Neuron (in vitro differentiated cells): ENCODE results near the gene RAD21L1.

Source experiments
- H2AFZ ChIP-seq: one replicate; pipeline ENCODE4 v1.6.1; 2013; ENCODE audit warnings: low read depth, mild to moderate bottlenecking, inconsistent platforms, low read length, moderate library complexity
- H3K27me3 ChIP-seq: one replicate; pipeline ENCODE4 v1.6.1; 2013; ENCODE audit warnings: low read length; ENCODE audit not compliant: insufficient read depth
- H3K36me3 ChIP-seq: one replicate; pipeline ENCODE4 v1.6.1; 2013; ENCODE audit warnings: low read length; ENCODE audit not compliant: insufficient read depth
- H3K4me1 ChIP-seq: one replicate; pipeline ENCODE4 v1.6.1; 2013; ENCODE audit warnings: low read length; ENCODE audit not compliant: insufficient read depth
- H3K4me3 ChIP-seq: 2 replicates; pipeline ENCODE4 v1.5.1; 2013; ENCODE audit warnings: mild to moderate bottlenecking, low read length, moderate library complexity
- H3K9me3 ChIP-seq: one replicate; pipeline ENCODE4 v1.6.1; 2013; ENCODE audit warnings: low read length

The RAD21L1 gene

GRCh38 chr20:1187605-1188171 is 38.2 kb upstream of the RAD21L1 start:
- H3K36me3 ChIP-seq: no peaks in the 10 kb centered on the region
- peaks cover 3% of the 10 kb centered on the region for H3K9me3 ChIP-seq
- H3K27me3 ChIP-seq: no peaks in the 10 kb centered on the region
- H2AFZ ChIP-seq: no peak overlapping the region
- H3K4me1 ChIP-seq: peaks cover 15% of the 10 kb centered on the region
- no peak overlapping the region for H3K4me3 ChIP-seq

- H2AFZ ChIP-seq: no peak overlapping the region
- no peaks in the 10 kb centered on the region for H3K27me3 ChIP-seq
- no peaks in the 10 kb centered on the region for H3K36me3 ChIP-seq
- peaks cover 3% of the 10 kb centered on the region for H3K9me3 ChIP-seq
- no peak overlapping the region for H3K4me3 ChIP-seq
- peaks cover 15% of the 10 kb centered on the region for H3K4me1 ChIP-seq
These were observed 37.5 kb upstream of the RAD21L1 start for GRCh38 chr20:1188347-1188746.

GRCh38 chr20:1189827-1190226 is 36.0 kb upstream of the RAD21L1 start:
- no peak overlapping the region for H3K4me3 ChIP-seq
- H3K27me3 ChIP-seq: peaks cover 4% of the 10 kb centered on the region
- H3K9me3 ChIP-seq: peaks cover 3% of the 10 kb centered on the region
- H2AFZ ChIP-seq: no peak overlapping the region
- peaks cover 11% of the 10 kb centered on the region for H3K4me1 ChIP-seq
- H3K36me3 ChIP-seq: no peaks in the 10 kb centered on the region

GRCh38 chr20:1190847-1191246 is 35.0 kb upstream of the RAD21L1 start:
- Histone ChIP-seq H3K9me3 (peaks cover 3% of the 10 kb centered on the region), H3K36me3 (no peaks in the 10 kb centered on the region), H3K27me3 (peaks cover 4% of the 10 kb centered on the region), H2AFZ (no peak overlapping the region), H3K4me3 (no peak overlapping the region), H3K4me1 (peaks cover 11% of the 10 kb centered on the region)

- Histone ChIP-seq H2AFZ (no peak overlapping the region), H3K4me1 (peaks cover 11% of the 10 kb centered on the region), H3K4me3 (no peak overlapping the region), H3K9me3 (peaks cover 3% of the 10 kb centered on the region), H3K27me3 (peaks cover 4% of the 10 kb centered on the region), H3K36me3 (no peaks in the 10 kb centered on the region)
These were observed 34.5 kb upstream of the RAD21L1 start for GRCh38 chr20:1191299-1191698.

GRCh38 chr20:1195226-1195625 is 30.6 kb upstream of the RAD21L1 start:
- Histone ChIP-seq H3K4me3 (no peak overlapping the region), H3K36me3 (no peaks in the 10 kb centered on the region), H2AFZ (no peak overlapping the region), H3K9me3 (no peaks in the 10 kb centered on the region), H3K27me3 (peaks cover 4% of the 10 kb centered on the region), H3K4me1 (no peaks in the 10 kb centered on the region)

- Histone ChIP-seq H3K4me3 (no peak overlapping the region), H2AFZ (no peak overlapping the region), H3K36me3 (no peaks in the 10 kb centered on the region), H3K27me3 (peaks cover 4% of the 10 kb centered on the region), H3K4me1 (no peaks in the 10 kb centered on the region), H3K9me3 (no peaks in the 10 kb centered on the region)
These were observed 29.2 kb upstream of the RAD21L1 start for GRCh38 chr20:1196634-1197033.

GRCh38 chr20:1197801-1198200 is 28.0 kb upstream of the RAD21L1 start:
- Histone ChIP-seq H3K36me3 (no peaks in the 10 kb centered on the region), H3K4me1 (no peaks in the 10 kb centered on the region), H2AFZ (no peak overlapping the region), H3K4me3 (no peak overlapping the region), H3K9me3 (no peaks in the 10 kb centered on the region), H3K27me3 (peaks cover 4% of the 10 kb centered on the region)

- Histone ChIP-seq H3K4me3 (no peak overlapping the region), H3K36me3 (no peaks in the 10 kb centered on the region), H2AFZ (no peak overlapping the region), H3K27me3 (peaks cover 4% of the 10 kb centered on the region), H3K9me3 (no peaks in the 10 kb centered on the region), H3K4me1 (no peaks in the 10 kb centered on the region)
These were observed 27.1 kb upstream of the RAD21L1 start for GRCh38 chr20:1198751-1199150.

- Histone ChIP-seq H3K36me3 (no peaks in the 10 kb centered on the region), H3K4me3 (no peak overlapping the region), H2AFZ (no peak overlapping the region), H3K9me3 (no peaks in the 10 kb centered on the region), H3K4me1 (no peaks in the 10 kb centered on the region), H3K27me3 (peaks cover 10% of the 10 kb centered on the region)
These were observed 26.5 kb upstream of the RAD21L1 start for GRCh38 chr20:1199212-1199873.

- H3K36me3 ChIP-seq: no peaks in the 10 kb centered on the region
- no peaks in the 10 kb centered on the region for H3K9me3 ChIP-seq
- no peak overlapping the region for H2AFZ ChIP-seq
- peaks cover 6% of the 10 kb centered on the region for H3K27me3 ChIP-seq
- H3K4me1 ChIP-seq: no peaks in the 10 kb centered on the region
- H3K4me3 ChIP-seq: no peak overlapping the region
These were observed 25.9 kb upstream of the RAD21L1 start for GRCh38 chr20:1199964-1200363.

- no peaks in the 10 kb centered on the region for H3K36me3 ChIP-seq
- no peaks in the 10 kb centered on the region for H3K4me1 ChIP-seq
- H2AFZ ChIP-seq: no peak within 1 kb of the TSS
- peaks cover 6% of the 10 kb centered on the region for H3K27me3 ChIP-seq
- no peaks in the 10 kb centered on the region for H3K9me3 ChIP-seq
- no peak within 1 kb of the TSS for H3K4me3 ChIP-seq
These were observed 22.9 kb upstream of the RAD21L1 start, which contains the start of gene C20orf202 for GRCh38 chr20:1202762-1203504. Gene C20orf202 (plus strand): TSS chr20:1203454. CDS start chr20:1203586, 132 bp downstream.

- no peaks in the 10 kb centered on the region for H3K9me3 ChIP-seq
- no peaks in the 10 kb centered on the region for H3K36me3 ChIP-seq
- H3K4me3 ChIP-seq: no peak overlapping the region
- no peaks in the 10 kb centered on the region for H3K4me1 ChIP-seq
- peaks cover 8% of the 10 kb centered on the region for H3K27me3 ChIP-seq
- H2AFZ ChIP-seq: no peak overlapping the region
These were observed 22.2 kb upstream of the RAD21L1 start for GRCh38 chr20:1203630-1204029.
